OCI-LY3 (cell line): ENCODE measurements around the gene RPAP3.

Source experiments
- H2AFZ ChIP-seq: fragments of 200-600, 300-600 bp; shearing (Covaris generic); 2 replicates; pipeline ENCODE4 v1.6.0; 2014; ENCODE audit warnings: antibody characterized with exemption, low read depth, low read length
- H3K27ac ChIP-seq: fragments of 200-600, 300-600 bp; sonication (generic); 2 replicates; pipeline ENCODE4 v1.5.1; 2014; ENCODE audit warnings: mild to moderate bottlenecking, low read length, moderate library complexity, mixed read lengths
- H3K27me3 ChIP-seq: fragments of 200-600, 300-600 bp; sonication (generic); 2 replicates; pipeline ENCODE4 v1.6.1; 2014; ENCODE audit warnings: low read depth, low read length, mixed read lengths
- H3K36me3 ChIP-seq: fragments of 200-600, 300-600 bp; sonication (generic); replicated peaks from 2 replicates; pipeline ENCODE3; 2014; ENCODE audit warnings: low read depth, low read length, mixed read lengths
- H3K4me1 ChIP-seq: fragments of 300-600, 200-600 bp; sonication (generic); 2 replicates; pipeline ENCODE4 v1.6.1; 2014; ENCODE audit warnings: low read length, mixed read lengths
- H3K4me2 ChIP-seq: fragments of 200-600, 300-600 bp; sonication (generic); 2 replicates; pipeline ENCODE4 v1.6.1; 2014; ENCODE audit warnings: low read length, mixed read lengths
- H3K4me3 ChIP-seq: fragments of 300-600, 200-600 bp; sonication (generic); 2 replicates; pipeline ENCODE4 v1.5.1; 2014; ENCODE audit warnings: antibody characterized with exemption, mild to moderate bottlenecking, low read length, moderate library complexity
- H3K79me2 ChIP-seq: fragments of 300-600, 200-600 bp; shearing (Covaris generic); 2 replicates; pipeline ENCODE4 v1.6.1; 2014; ENCODE audit warnings: mild to moderate bottlenecking, low read length, mixed read lengths
- H3K9ac ChIP-seq: fragments of 300-600, 200-600 bp; shearing (Covaris generic); 2 replicates; pipeline ENCODE4 v1.6.0; 2014; ENCODE audit warnings: mild to moderate bottlenecking, low read length, moderate library complexity
- H3K9me3 ChIP-seq: fragments of 200-600, 300-600 bp; shearing (Covaris generic); 2 replicates; pipeline ENCODE4 v1.6.1; 2014; ENCODE audit warnings: low read length, mixed read lengths; ENCODE audit not compliant: insufficient read depth
- H4K20me1 ChIP-seq: fragments of 200-600, 300-600 bp; sonication (generic); 2 replicates; pipeline ENCODE4 v1.6.1; 2016; ENCODE audit warnings: low read length, mixed read lengths; ENCODE audit not compliant: insufficient read depth
- CTCF ChIP-seq: fragments of 200-600, 300-600 bp; sonication (generic); IDR thresholded peaks from 2 replicates; pipeline ENCODE4 v1.5.1; 2014; ENCODE audit warnings: antibody characterized with exemption, low read length, low read depth
- EZH2phosphoT487 ChIP-seq: fragments of 200-600 bp; shearing (Covaris generic); IDR thresholded peaks from 2 replicates; pipeline ENCODE4 v1.6.1; 2018; ENCODE audit warnings: antibody characterized with exemption, mixed run types, low read depth

RPAP3 gene

DNA sequence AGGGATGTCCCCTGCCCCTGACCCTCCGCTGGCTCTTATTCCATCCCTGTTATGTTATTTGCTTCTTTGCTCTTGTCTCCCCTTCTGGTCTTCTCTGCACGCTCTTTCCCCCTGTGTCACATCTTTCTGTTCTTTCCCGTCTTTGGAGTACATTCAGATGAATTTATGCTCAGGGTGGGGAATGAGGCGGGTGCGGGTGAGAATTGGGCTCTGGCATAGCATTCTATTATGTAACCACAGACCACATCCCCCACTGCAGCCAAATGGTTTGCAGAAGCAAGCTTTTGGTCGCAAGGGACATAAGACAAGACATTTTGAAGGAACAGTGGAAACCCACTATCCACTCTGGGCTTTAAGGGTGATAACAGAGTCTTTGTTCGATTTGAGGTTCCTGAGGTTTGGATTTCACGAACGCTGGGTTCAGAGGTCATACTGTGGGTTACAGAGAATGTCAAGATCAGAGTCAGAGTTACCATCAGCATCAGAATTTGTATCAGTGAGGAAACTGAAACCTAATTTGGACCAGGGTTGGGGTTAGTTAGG, 15.7 kb upstream of the RPAP3 start:
- H3K4me1 ChIP-seq = peaks cover 27% of the 10 kb centered on the region

GRCh38 chr12:47718531-47718930, 12.7 kb upstream of the RPAP3 start:
- Histone ChIP-seq H3K4me2 (no peak overlapping the region), H3K4me3 (no peak overlapping the region), H3K79me2 (no peaks in the 10 kb centered on the region), H3K9ac (no peak overlapping the region), H2AFZ (no peak overlapping the region), H3K27ac (no peak overlapping the region), H3K9me3 (no peaks in the 10 kb centered on the region), H3K4me1 (peaks cover 28% of the 10 kb centered on the region), H3K36me3 (no peaks in the 10 kb centered on the region), H3K27me3 (no peaks in the 10 kb centered on the region), H4K20me1 (no peaks in the 10 kb centered on the region)
- TF ChIP-seq CTCF (no peak), EZH2phosphoT487 (no peak)

More for the DNA sequence above, 15.7 kb upstream of the RPAP3 start:
- no peak overlapping the region for H3K9ac ChIP-seq
- peaks cover 5% of the 10 kb centered on the region for H3K36me3 ChIP-seq
- no peak overlapping the region for H3K4me3 ChIP-seq
- no peak overlapping the region for H2AFZ ChIP-seq
- no peak overlapping the region for H3K4me2 ChIP-seq
- no peak overlapping the region for H3K27ac ChIP-seq
- no peaks in the 10 kb centered on the region for H3K27me3 ChIP-seq
- TF ChIP-seq EZH2phosphoT487 = no peak
- no peak for TF ChIP-seq CTCF
- H3K9me3 ChIP-seq = no peaks in the 10 kb centered on the region
- no peaks in the 10 kb centered on the region for H3K79me2 ChIP-seq
- no peaks in the 10 kb centered on the region for H4K20me1 ChIP-seq

- TF ChIP-seq CTCF = peak; percentile 74
- TF ChIP-seq EZH2phosphoT487 = no peak
- Histone ChIP-seq H2AFZ (0 out of 2 replicates have a peak overlapping the region, but pooled peaks have one; percentile 4), H3K9me3 (no peaks in the 10 kb centered on the region), H3K79me2 (no peaks in the 10 kb centered on the region), H3K4me2 (peak overlapping the region; percentile 22), H3K36me3 (no peaks in the 10 kb centered on the region), H3K4me1 (peaks cover 28% of the 10 kb centered on the region), H4K20me1 (no peaks in the 10 kb centered on the region), H3K9ac (no peak overlapping the region), H3K27ac (no peak overlapping the region), H3K4me3 (no peak overlapping the region), H3K27me3 (no peaks in the 10 kb centered on the region)
Observed at GRCh38 chr12:47717443-47718193, 11.8 kb upstream of the RPAP3 start.

- H3K4me3 ChIP-seq = no peak overlapping the region
- H3K27ac ChIP-seq = no peak overlapping the region
- no peak for TF ChIP-seq EZH2phosphoT487
- no peak for TF ChIP-seq CTCF
- no peak overlapping the region for H3K9ac ChIP-seq
- H3K79me2 ChIP-seq = no peaks in the 10 kb centered on the region
- H3K36me3 ChIP-seq = no peaks in the 10 kb centered on the region
- no peak overlapping the region for H3K4me2 ChIP-seq
- H4K20me1 ChIP-seq = no peaks in the 10 kb centered on the region
- H2AFZ ChIP-seq = no peak overlapping the region
- H3K27me3 ChIP-seq = no peaks in the 10 kb centered on the region
- H3K9me3 ChIP-seq = no peaks in the 10 kb centered on the region
- H3K4me1 ChIP-seq = peaks cover 28% of the 10 kb centered on the region
Observed at GRCh38 chr12:47717046-47717442, 11.2 kb upstream of the RPAP3 start.
